LNCaP clone FGC (cell line): ENCODE data around the gene ADAMTS7.
"Not testable (repeated sequence)": the region's sequence is repeated elsewhere in the genome, so short reads cannot be mapped to it uniquely, and the experiment has no call there.

Experiments used
- DNase-seq: peaks from one replicate; pipeline ENCODE4 v3.0.0-alpha.2; 2011; ENCODE audit warnings: low read depth
- H3K4me3 ChIP-seq: 2 replicates; pipeline ENCODE4 v1.5.1; 2011; ENCODE audit warnings: mild to moderate bottlenecking, low read depth, low read length, control low read depth
- CTCF ChIP-seq: IDR thresholded peaks from 2 replicates; pipeline ENCODE4 v1.5.1; 2012; ENCODE audit warnings: mild to moderate bottlenecking; ENCODE audit not compliant: control insufficient read depth, insufficient read depth; ENCODE audit errors: extremely low read depth

ADAMTS7 gene

GRCh38 chr15:78791357-78791756 lies 19.9 kb downstream of the ADAMTS7 start:
- H3K4me3 ChIP-seq, result no peak overlapping the region
- no peak for DNase-seq
- no peak for TF ChIP-seq CTCF

GRCh38 chr15:78790027-78790426 lies 21.2 kb downstream of the ADAMTS7 start:
- DNase-seq, result no peak
- no peak overlapping the region for H3K4me3 ChIP-seq
- TF ChIP-seq CTCF, result no peak

- no peak overlapping the region for H3K4me3 ChIP-seq
- no peak for TF ChIP-seq CTCF
- DNase-seq, result no peak
Measured at GRCh38 chr15:78789615-78790014, 21.6 kb downstream of the ADAMTS7 start.

GRCh38 chr15:78788016-78788660 lies 23.1 kb downstream of the ADAMTS7 start:
- TF ChIP-seq CTCF, result no peak
- H3K4me3 ChIP-seq, result no peak overlapping the region
- DNase-seq, result no peak

- DNase-seq, result not testable (repeated sequence)
Measured at GRCh38 chr15:78782402-78782801, 28.9 kb downstream of the ADAMTS7 start.

GRCh38 chr15:78781381-78781780 lies 29.9 kb downstream of the ADAMTS7 start:
- not testable (repeated sequence) for DNase-seq, H3K4me3 ChIP-seq

More at GRCh38 chr15:78782402-78782801, 28.9 kb downstream of the ADAMTS7 start:
- not testable (repeated sequence) for H3K4me3 ChIP-seq

GRCh38 chr15:78779975-78780374 lies 31.3 kb downstream of the ADAMTS7 start:
- not testable (repeated sequence) for H3K4me3 ChIP-seq, DNase-seq

- not testable (repeated sequence) for H3K4me3 ChIP-seq, DNase-seq
Measured at GRCh38 chr15:78779176-78779785, 32.0 kb downstream of the ADAMTS7 start.

- TF ChIP-seq CTCF, result no peak
- DNase-seq, result no peak
Measured at GRCh38 chr15:78778422-78778821, 32.8 kb downstream of the ADAMTS7 start.

GRCh38 chr15:78777953-78778345 lies 33.3 kb downstream of the ADAMTS7 start:
- DNase-seq, H3K4me3 ChIP-seq: not testable (repeated sequence)

More at GRCh38 chr15:78778422-78778821, 32.8 kb downstream of the ADAMTS7 start:
- H3K4me3 ChIP-seq, result no peak overlapping the region

GRCh38 chr15:78777290-78777952 lies 33.8 kb downstream of the ADAMTS7 start:
- not testable (repeated sequence) for DNase-seq, H3K4me3 ChIP-seq

GRCh38 chr15:78776046-78776925 lies 35.0 kb downstream of the ADAMTS7 start:
- DNase-seq, H3K4me3 ChIP-seq: not testable (repeated sequence)
